ENCODE measurements around the gene KRT17.

The KRT17 gene

DNA sequence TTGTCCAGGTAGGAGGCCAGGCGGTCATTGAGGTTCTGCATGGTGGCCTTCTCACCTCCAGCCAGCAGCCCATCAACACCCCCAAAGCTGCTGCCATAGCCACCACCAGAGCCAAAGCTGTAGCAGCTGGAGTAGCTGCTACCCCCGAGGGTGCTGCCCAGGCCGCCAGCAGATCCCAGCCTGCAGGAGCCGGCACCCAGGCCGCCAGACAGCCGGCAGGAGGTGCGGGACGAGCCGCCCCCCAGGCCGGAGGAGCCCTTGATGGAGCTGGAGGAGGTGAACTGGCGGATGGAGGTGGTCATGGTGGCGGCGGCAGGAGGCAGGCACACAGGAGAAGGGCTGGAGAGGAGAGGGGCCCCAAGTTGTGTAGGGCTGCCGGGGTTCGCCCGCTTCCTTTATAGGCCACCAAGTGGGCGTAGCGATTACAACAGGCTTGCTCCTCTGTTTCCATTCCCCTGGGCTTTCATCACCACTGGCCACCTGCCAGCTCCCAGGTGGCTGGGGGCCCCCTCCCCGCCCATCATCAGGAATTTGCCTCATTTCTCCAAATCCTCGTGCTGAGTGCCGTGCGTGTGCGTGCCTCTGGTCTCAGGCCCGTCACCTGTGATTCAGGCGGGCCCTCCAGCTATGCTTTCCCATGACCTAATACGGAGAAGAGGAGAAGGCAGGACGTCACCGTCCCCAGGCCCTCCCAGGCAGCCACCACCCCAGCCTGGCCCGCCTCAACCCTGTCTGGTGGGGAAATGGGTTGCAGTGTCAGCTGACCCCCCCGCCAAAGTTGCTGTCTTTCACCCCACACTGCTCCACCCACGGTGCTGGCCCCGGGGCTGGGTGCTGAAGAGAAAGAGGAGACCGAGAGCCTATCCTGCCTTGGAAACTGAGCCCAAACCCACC, at the start of gene KRT17:
TSS of gene KRT17 (minus strand) at position 368 of the 894 bp plus-strand sequence. CDS start at position 302, 66 bp downstream.
- no peak for FAIRE-seq

DNA sequence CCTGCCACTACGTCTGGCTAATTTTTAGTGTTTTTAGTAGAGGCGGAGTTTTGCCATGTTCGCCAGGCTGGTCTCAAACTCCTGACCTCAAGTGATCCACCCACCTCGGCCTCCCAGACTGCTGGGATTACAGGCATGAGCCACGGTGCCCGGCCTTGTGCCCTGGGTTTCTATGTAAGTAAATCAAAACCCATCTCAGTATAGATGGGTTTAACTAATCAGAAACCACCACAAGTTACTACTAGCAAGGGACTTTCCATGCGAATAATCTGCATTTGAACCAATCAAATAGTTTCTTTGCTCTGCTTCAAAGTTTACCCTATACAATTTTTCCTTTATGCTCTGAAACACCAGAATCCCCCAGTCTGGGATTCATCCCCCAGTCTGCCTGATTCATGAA, 47.8 kb upstream of the KRT17 start:
- FAIRE-seq: no peak

DNA sequence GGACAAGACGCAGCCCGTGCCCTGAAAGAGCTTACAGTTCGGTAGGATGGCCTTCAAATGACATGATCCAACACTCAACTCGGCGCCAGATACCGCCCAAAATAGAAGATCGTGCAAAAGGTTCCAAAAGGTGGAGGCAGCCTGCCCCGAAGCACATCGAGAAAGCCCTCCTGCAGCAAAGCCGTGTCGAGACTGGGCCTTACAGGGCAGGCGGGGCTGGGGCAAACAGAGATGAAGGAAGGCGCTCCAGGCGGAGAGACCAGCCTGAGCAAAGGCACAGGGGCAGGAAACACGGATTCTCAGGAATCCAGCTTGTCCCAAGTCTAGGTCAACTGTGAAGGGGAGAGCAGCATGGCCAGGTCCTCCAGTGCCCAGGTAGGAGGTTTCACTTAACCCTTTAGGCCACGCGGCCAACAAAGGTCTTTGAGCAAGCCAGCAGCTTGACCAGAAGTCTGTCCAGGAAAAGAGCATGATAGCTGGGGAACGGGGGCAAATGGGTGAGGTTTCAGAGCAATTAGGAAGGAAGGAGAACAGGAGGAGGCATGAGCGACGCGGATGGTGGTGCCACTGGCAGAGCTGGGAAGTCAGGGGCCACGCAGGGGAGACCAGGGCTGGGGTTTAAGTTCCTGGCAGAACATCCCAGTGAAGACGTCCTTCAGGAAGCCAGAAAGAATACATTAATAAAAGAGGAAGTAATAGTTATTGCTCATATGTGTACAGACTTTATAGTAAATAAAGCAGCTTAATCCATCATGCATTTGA, 43.1 kb upstream of the KRT17 start:
- no peak for FAIRE-seq

DNA sequence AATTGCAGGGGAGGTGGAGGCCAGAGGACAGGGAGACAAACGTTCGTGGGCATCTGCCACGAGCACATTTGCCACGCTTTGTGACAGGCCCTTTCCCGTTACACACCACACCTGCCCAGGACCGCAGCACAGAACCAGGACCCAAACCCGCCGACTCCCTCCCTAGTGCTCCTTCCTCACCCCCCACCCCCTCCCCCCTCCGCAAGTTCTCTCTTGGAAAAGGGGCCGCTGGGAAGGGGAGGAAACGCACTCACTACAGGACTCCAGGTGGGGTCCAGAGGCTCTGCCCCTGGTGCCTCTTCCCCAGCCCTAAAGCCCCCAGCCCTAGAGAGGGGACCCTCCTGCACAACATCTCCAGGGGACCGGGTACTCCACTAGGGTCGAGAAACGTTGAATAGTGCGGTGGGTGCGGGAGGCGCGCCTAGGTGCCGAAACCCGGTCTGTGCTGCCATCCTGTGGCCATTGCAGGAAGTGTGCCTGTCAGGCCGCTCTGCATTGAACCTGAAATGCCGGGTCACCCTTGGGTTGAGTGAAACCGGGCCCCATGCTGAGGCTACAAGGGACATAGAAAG, 42.4 kb upstream of the KRT17 start:
- no peak for FAIRE-seq

DNA sequence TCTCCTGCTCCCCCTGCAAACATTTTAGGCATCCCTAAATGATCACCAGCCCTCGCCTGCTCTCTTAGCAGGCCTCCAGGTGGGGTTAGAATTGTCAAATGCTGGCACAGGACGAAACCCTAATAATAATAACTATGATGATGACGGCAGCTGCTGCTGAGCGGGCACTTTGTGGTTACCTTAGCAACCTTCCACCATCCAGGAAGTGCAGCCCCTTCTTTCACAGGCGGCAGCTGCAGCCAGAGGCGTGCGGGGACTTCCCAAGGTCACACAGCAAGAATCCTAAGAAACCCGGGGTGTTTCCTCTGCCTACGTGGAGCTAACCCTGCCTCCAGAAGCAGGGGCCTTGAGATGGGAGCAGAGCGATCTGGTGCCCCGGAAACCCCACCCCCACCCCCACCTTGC, 41.9 kb upstream of the KRT17 start:
- no peak for FAIRE-seq

DNA sequence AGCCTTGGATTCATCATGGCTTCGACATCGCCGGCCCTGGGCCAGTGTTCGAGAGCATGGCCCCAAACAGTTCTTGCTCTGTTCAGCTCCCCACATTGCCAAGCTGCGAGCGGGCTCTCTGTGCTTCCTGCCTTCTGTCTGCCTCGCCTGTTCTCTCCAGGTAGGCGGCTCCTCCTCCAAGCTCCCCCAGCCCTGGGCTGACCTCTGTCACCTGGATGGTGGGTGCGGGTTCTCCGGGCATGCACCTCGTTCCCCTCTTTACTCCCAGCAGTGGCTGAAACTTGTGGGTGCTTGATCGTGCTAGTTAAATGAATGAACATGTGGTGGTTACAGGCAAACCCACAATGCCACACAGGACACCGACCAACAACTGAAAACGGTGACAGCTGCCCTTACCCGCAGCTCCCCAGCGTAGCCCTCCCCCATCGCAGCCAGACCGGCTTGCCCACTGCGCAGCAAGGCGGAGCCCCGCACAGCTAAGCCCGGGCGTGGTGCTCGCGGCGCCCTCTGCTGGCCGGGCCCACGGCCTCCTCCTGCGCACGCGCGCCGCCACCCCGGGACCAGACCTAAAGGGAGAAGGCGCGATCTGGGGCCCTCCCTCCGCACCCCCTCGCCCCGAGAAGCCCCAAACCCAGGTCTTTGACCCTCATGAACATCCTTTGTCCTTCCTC, 41.3 kb upstream of the KRT17 start:
- no peak for FAIRE-seq

DNA sequence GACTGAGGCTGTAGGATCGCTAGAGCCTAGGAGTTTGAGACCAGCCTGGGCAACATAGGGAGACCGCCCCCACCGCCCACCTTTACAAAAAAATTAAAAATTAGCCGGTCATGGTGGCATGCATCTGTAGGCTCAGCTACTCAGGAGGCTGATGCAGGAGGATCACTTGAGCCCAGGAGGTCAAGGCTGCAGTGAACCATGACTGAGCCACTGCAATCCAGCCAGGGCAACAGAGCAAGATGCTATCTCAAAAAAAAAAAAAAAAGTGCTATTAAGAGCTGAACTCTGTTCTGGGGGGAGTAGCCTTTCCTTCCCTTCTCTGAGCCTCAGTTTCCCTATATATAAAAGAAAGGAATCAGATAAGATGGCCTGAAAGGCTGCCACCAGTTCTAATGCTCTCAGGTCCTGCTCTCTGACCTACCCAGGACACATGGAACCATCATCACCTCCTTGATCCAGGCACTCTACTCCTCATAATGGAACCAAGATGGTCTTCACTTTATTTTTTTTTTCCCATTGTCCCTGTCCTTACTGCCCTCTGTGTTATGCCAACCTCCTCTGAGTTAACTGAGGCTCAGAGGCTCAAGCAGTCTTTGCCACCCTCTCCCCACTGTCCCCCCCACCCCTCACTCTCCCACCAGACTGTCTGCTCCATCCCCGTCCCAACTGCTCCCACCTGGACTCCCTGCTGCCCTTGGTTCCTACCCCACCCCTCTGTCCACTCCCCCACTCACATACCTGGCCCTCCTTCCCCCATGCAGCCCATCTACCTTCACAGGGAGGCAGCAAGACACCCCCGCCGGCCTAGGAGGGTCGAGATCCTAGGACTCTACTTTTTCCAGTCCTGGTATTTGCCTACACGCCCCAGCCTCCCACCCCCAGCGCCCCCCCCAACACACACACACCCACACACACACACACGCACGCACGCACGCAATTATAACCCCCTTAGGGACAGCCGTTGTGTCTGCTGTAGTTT, 40.5 kb upstream of the KRT17 start:
- FAIRE-seq: no peak

DNA sequence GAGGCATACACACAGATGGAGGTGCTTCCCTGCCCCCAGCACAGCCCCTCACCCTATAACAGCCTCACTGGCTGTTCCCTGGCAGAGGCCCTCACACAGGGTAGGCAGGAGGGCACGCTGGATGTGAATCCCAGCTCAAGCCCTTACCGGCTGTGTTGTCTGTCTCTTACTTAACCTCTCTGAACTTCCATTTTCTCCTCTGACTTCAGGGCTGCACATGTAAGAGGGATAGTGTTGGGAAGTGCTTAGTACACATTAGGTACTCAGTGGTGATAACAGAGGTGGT, 39.7 kb upstream of the KRT17 start:
- no peak for FAIRE-seq

DNA sequence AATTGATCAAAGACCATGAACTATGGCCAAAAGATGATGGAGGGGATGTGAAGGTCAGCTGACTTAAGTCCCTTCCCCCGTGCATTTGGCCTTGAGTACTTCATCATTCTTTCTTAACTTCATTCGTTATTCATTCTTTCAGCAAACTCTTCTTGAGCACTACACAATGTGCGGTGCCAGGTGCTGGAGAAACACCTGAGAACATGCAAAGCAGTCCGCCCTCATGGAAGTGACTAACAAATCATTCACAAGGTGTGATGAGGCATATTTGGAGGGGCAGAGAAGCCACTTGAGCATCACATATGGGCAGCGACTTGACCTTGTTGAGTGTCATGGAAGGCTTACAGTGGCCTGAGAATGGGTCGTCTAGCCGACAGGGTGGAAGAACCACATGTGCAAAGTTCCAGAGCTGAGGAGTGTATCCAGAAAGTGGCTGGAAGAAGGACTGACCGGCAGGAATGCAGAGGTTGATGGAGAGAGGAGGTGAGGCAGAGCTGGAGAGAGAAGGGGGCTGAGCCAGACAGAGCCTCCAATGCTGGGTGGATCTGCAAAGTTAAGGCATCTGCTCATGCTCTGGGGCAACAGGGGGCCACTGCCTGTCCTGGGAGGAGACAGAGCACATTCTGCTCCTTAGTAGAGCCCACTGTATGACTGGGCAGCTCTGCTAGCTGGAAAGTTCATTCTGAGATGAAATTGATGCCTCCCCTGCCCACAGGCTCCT, 39.2 kb upstream of the KRT17 start:
- no peak for FAIRE-seq

DNA sequence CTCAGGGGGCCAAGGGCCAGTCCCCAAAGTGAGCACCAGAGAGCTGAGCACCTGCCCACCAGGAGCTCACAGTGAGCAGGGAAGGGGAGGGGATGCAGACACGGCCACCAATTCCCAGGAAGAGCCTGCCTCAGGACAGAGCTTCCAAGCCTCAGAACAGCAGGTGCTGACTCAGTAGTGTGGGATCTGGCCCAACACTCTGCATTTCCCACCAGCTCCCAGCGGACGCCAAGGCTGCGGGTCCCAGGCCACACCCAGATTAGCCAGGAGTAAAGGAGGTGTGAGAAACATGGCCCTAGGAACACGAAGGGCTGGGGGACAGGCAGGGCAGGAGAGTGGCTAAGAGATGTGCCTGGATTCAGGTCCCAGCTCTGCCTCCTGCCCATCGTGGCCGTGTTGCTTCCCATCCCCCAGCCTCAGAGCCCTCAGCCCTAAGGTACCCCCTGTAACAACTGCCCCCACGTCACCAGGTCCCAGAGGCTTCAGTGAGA, 35.9 kb upstream of the KRT17 start:
- no peak for FAIRE-seq

DNA sequence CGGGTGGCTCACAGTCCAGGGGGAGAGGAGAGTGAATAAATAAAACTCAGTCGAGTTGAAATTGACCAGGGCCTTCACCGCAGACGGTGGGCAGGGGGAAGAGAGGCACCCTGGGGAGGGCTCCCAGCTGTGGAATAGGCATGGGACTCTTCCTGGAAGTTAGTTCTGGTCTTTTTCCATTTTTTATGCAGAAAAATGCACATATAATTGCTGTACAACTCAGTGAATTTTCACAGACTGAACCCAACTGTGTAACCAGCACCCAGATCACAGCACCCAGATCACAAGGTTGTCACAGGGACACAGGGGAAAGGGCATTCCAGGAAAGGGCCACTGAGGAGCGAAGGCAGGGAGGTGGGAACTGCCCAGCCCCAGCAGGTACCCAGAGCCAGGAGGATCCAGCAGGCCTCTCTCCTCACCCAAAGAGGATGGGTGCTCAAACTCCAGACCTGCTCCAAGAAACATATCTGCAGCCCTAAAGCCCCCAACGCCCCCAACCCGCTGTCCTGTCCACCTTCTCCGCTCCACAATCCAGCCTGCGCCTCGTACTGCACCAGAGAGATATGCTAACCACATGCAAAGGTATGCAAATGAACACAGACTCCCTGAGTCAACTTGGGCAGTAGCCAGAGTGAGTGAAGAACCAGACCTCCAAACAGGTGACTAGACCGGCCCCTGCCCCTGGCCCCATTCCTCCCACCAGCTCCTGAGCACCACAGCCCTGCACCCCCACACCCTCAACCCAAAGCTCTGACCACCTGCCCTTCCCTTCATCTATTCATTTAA, 35.2 kb upstream of the KRT17 start:
- no peak for FAIRE-seq

DNA sequence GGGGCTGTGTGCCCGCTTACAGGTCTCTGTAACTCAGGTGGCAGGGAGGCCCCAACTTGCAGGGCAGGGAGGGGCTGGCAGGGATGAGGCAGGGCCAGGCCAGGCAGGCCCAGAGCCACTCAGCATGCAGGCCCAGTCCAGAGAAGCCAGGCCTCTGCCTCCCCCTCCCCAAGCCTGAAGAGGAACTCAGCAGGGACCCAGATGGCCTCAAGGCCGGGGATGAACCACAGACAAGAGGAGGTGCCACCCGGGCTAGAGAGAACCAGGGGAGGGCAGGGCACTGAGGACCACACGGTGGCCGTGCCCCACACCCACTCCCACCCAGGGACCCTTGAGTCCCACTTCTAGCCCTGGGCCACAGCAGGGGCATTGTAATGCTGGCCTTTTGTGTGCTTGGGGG, 34.5 kb upstream of the KRT17 start:
- no peak for FAIRE-seq

DNA sequence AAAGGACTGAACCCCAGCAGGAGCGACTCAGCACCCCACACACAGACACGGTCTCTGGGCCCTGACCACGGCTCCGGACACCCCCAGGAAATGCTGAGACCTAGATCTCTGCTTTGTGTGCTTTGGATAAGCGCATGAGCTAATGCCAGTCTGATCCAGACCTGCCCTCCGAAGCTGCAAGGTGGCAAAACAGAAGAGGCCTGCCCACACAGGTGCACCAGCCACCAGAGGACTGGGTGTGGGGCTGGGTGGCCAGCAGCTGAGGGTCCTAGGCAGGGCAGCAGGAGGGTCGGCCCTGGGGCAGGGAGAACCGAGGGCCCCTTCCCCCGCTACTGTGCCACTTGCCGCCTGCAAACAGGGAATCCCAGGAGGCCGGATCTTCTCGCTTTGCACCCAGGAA, 33.6 kb upstream of the KRT17 start:
- no peak for FAIRE-seq

DNA sequence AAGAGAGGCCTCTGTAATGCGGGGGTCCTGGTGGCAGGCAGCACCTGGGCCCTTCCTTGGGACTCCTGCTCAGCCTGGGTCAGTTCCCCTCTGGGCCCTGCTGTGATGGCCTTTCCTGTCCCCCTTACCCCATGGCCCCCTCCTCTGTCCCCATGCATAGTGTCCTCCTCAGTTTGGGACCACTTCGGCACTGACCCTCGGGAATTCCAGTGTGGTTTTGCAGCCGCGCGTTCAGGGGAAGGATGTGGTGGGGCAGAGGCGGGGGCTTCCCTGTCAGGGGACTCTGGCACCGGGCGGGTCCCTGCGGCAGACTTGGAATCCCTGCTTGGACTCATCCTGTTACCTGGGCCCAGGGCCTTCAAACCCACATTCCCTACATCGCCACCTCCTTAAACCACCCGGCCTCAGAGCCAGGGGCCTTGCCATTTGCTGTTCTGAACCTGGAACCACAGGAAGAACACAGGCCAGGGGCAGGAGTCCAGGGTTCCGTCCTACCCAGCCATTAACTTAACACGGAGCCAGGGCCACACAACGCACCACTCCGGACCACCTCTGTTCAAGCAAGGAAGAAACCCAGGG, 32.9 kb upstream of the KRT17 start:
- no peak for FAIRE-seq

DNA sequence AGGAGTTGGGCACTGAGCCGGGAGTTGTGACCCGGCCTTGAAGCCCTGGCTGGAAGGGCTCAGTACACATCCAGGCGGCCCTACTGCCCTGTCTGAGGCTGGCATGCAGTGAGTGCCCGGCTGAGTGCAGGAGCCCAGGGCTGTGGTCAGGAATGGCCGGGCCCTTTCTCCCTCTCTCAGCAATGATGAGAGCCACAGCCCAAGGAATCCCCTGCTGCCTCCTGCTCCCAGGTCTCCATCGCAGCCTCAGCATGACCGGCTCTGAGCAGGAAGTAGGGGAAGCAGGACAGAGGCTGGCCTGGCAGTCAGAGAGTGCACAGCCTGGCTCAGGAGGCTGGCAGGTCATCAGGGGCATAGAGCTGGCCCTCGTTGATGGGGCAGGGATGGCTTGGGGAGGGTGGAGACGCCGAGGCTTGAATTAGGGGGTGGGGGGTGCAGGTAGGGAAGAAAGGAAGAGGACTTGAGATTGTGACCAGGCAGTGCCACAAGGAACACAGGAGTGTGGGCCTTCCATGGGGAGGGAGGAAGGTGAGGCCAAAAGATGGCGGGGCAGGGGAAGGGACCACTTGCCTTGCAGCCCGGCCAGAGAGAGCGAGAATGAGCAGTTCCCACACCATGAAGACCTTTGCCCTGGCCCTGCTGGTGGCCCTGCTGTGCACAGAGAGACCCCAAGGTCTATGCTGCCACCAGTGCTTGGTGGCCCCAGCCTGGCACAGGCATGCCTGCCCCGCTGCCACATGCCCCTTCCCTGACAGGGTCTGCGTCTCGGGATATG, 32.1 kb upstream of the KRT17 start:
- FAIRE-seq: no peak

DNA sequence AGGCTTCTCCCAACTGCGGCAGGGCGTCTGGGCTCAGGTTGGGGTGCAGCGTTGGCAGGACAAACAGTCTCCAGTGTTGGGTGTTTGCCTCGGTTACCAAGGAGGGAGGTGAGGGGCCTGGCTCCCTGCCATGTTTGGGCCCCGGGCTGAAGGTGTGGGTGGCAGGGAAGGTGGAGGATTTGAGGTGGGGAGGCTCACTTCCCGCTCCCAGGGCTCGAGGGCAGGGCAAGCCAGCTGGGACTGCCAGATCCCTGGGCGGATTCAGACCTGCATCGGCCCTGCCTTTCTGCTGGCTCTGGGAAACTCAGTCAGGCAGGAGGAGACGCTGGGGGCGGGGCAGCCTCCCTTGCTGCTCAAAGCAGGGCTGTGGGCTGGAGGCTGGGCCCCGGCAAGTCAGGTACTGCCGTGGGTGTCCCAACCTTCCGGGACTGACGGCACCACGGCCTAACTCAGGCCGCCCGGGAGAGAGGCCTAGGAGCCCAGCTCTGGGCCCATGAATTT, 31.3 kb upstream of the KRT17 start:
- no peak for FAIRE-seq

DNA sequence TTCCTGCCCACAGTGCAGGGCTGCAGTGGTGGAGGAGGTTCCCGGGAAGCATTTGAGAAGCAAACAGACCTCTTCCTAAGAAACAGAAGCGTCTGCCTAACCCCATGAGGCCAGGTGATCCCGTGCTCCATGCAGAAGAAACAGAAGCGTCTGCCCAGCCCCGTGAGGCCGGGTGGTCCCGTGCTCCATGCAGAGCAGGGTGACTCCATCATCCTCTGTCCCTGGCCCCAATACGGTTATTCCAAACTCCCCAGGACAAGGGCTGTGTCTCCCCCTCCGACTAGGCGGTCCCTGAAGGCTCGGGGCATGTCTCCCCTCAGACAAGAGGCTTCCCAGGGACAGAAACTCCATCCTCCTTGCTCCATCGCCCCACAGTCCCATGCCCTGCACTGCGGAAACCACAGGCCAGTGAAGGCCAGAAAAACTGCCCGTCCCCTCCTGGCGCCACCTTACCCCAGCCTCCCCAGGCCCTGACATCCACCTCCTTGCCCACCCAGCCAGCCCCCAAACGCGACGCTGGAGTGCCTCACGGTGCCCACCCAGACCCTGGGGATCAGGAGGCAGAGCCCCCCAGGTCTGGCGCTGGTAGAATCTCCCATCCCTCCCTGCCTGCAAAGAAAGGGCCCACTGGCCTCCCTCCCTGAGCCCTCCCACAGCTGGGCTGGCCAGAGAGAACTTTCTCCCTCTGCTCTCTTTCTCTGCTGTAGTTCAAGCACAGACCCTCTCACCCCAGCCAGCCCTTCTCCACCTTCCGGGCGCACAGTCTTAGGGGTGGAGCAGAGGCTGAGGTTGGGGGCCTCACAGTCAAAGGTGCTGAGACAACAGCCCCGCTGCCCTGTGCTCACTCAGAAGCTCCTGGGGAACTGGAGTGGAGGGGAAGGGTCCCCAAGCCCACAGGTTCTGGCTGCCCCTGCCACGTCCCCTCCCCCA, 30.6 kb upstream of the KRT17 start:
- FAIRE-seq: no peak
